ENCODE results near the gene HCLS1. TPM values are rescaled to one million over a fixed set of nuclear protein-coding genes. Genes with fewer than 3 reads are reported as not detected.

HCLS1 gene
- total RNA-seq, 1 donor from 2014 or later, result 0.82 TPM

DNA sequence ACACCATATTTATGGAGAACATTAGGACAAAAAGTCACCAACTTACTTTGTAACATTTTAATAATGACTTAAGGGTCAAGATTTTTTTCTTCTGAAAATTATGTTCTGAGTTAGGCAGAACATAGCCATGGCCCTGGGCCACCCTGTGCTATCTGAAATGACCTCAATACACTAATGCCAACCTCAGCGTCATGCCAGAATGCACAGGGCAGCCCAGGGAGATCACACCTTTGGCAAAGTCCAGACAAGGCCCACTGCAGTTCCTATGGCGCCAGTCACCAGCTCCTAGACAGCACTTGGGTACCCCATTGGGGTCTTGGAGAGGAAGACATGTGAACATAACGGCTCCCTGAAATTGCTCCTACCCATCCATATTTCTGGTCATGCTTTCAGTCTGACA lies 33.1 kb downstream of the HCLS1 start:
- peaks cover 3% of the 10 kb centered on the region for H3K27me3 Mint-ChIP-seq (ENCODE audit: low read depth)
- no peaks in the 10 kb centered on the region for H3K4me1 Mint-ChIP-seq (ENCODE audit: low read depth)
- no peak for TF ChIP-seq CTCF (IDR thresholded peaks at IDR 0.05)
- no peak overlapping the region for H3K4me3 Mint-ChIP-seq (ENCODE audit: unreplicated experiment)
- no peak for DNase-seq (ENCODE audit: low spot score)
- H3K27ac Mint-ChIP-seq (ENCODE audit: unreplicated experiment), result no peak overlapping the region
- H3K9me3 Mint-ChIP-seq (ENCODE audit: low read depth), result no peaks in the 10 kb centered on the region
- H3K36me3 Mint-ChIP-seq (ENCODE audit: low read depth), result peaks cover 2% of the 10 kb centered on the region

GRCh38 chr3:121627211-121627610 lies 33.5 kb downstream of the HCLS1 start:
- no peak for TF ChIP-seq CTCF (IDR thresholded peaks at IDR 0.05)
- Mint-ChIP-seq H3K27ac (ENCODE audit: unreplicated experiment) (no peak overlapping the region), H3K4me3 (ENCODE audit: unreplicated experiment) (no peak overlapping the region), H3K36me3 (ENCODE audit: low read depth) (peaks cover under 1% of the 10 kb centered on the region), H3K27me3 (ENCODE audit: low read depth) (peaks cover 3% of the 10 kb centered on the region), H3K4me1 (ENCODE audit: low read depth) (no peaks in the 10 kb centered on the region), H3K9me3 (ENCODE audit: low read depth) (no peaks in the 10 kb centered on the region)
- DNase-seq (ENCODE audit: low spot score), result no peak

- Mint-ChIP-seq H3K27me3 (ENCODE audit: low read depth) (peaks cover 8% of the 10 kb centered on the region), H3K4me3 (ENCODE audit: unreplicated experiment) (no peak overlapping the region), H3K36me3 (ENCODE audit: low read depth) (no peaks in the 10 kb centered on the region), H3K27ac (ENCODE audit: unreplicated experiment) (no peak overlapping the region), H3K9me3 (ENCODE audit: low read depth) (no peaks in the 10 kb centered on the region), H3K4me1 (ENCODE audit: low read depth) (no peaks in the 10 kb centered on the region)
- no peak for TF ChIP-seq CTCF (IDR thresholded peaks at IDR 0.05)
- no peak for DNase-seq (ENCODE audit: low spot score)
Observed at GRCh38 chr3:121626495-121626894, 34.2 kb downstream of the HCLS1 start.

- no peak for TF ChIP-seq CTCF (IDR thresholded peaks at IDR 0.05)
- Mint-ChIP-seq H3K9me3 (ENCODE audit: low read depth) (no peaks in the 10 kb centered on the region), H3K4me3 (ENCODE audit: unreplicated experiment) (no peak overlapping the region), H3K4me1 (ENCODE audit: low read depth) (no peaks in the 10 kb centered on the region), H3K27me3 (ENCODE audit: low read depth) (peaks cover 10% of the 10 kb centered on the region), H3K36me3 (ENCODE audit: low read depth) (no peaks in the 10 kb centered on the region), H3K27ac (ENCODE audit: unreplicated experiment) (no peak overlapping the region)
- DNase-seq (ENCODE audit: low spot score), result no peak
Observed at GRCh38 chr3:121624147-121624899, 36.4 kb downstream of the HCLS1 start.

- no peaks in the 10 kb centered on the region for H3K4me1 Mint-ChIP-seq (ENCODE audit: low read depth)
- no peak for DNase-seq (ENCODE audit: low spot score)
- TF ChIP-seq CTCF (IDR thresholded peaks at IDR 0.05), result no peak
- H3K27me3 Mint-ChIP-seq (ENCODE audit: low read depth), result peaks cover 12% of the 10 kb centered on the region
- no peak overlapping the region for H3K27ac Mint-ChIP-seq (ENCODE audit: unreplicated experiment)
- no peaks in the 10 kb centered on the region for H3K36me3 Mint-ChIP-seq (ENCODE audit: low read depth)
- no peak overlapping the region for H3K4me3 Mint-ChIP-seq (ENCODE audit: unreplicated experiment)
- H3K9me3 Mint-ChIP-seq (ENCODE audit: low read depth), result no peaks in the 10 kb centered on the region
Observed at GRCh38 chr3:121621491-121621890, 39.2 kb downstream of the HCLS1 start.
